H1 (cell line): ENCODE measurements around the gene ASIC1. TPM values are rescaled to one million over a fixed set of nuclear protein-coding genes. Genes with fewer than 3 reads are reported as not detected.

ENCODE experiments used
- CTCF ChIA-PET: fragments of 300-600 bp; sonication (Branson Sonifier 250); formaldehyde crosslinking; loops from one replicate; lab custom pipeline; 2021; ENCODE audit not compliant: partially characterized antibody; lab: Charles Lee
- POLR2A ChIA-PET: fragments of 300-600 bp; sonication (Branson Sonifier 250); formaldehyde crosslinking; loops from one replicate; lab custom pipeline; 2021; ENCODE audit warnings: inconsistent platforms; ENCODE audit not compliant: partially characterized antibody; lab: Charles Lee
- DNase-seq, 2 experiments: peaks; one replicate each; pipeline versions ENCODE4 v3.0.0 to v3.0.0-alpha.2; 2010 to 2022; ENCODE audit warnings: low spot score in 2 of 2, low read depth in 1 of 2, mixed read lengths in 1 of 2
- FAIRE-seq: peaks from 2 replicates; lab custom pipeline; 2011; peaks lifted over from hg19 to GRCh38; lab: Jason Lieb, UNC
- H2AFZ ChIP-seq: 2 replicates; pipeline ENCODE4 v1.8.1; 2012; ENCODE audit warnings: low read length, inconsistent platforms
- H2AK5ac ChIP-seq: 2 replicates; pipeline ENCODE4 v1.6.1; 2013; ENCODE audit warnings: low read depth, low read length
- H2BK120ac ChIP-seq: replicated peaks from 2 replicates; pipeline ENCODE3; 2013; ENCODE audit warnings: low read depth, low read length, inconsistent platforms
- H2BK12ac ChIP-seq: 2 replicates; pipeline ENCODE4 v1.6.1; 2013; ENCODE audit warnings: low read depth, low read length
- H2BK15ac ChIP-seq: 2 replicates; pipeline ENCODE4 v1.6.1; 2013; ENCODE audit warnings: low read length
- H2BK20ac ChIP-seq: 2 replicates; pipeline ENCODE4 v1.6.1; 2013; ENCODE audit warnings: low read length
- H2BK5ac ChIP-seq: 2 replicates; pipeline ENCODE4 v1.6.1; 2013; ENCODE audit warnings: low read depth, low read length
- H3K14ac ChIP-seq: 2 replicates; pipeline ENCODE4 v1.6.1; 2013; ENCODE audit warnings: inconsistent platforms; ENCODE audit not compliant: insufficient read length
- H3K18ac ChIP-seq: 2 replicates; pipeline ENCODE4 v1.6.1; 2013; ENCODE audit warnings: low read length; ENCODE audit errors: extremely low read depth
- H3K23ac ChIP-seq: 2 replicates; pipeline ENCODE4 v1.6.1; 2013; ENCODE audit warnings: inconsistent platforms; ENCODE audit not compliant: insufficient read length
- H3K23me2 ChIP-seq: 2 replicates; pipeline ENCODE4 v1.6.1; 2013; ENCODE audit warnings: low read depth, low read length
- H3K27ac ChIP-seq: 2 replicates; pipeline ENCODE4 v1.6.1; 2011; ENCODE audit warnings: low read depth, low read length, inconsistent platforms
- H3K27me3 ChIP-seq, 4 experiments: replicated peaks in 1 of 4; 1 replicate in 1 of 4; 2 replicates in 3 of 4; pipeline versions ENCODE4 v1.6.1 to v1.8.1; 2011 to 2013; ENCODE audit warnings: low read length in 3 of 4, mild to moderate bottlenecking in 3 of 4, inconsistent platforms in 2 of 4, mixed read lengths in 2 of 4, moderate library complexity in 1 of 4; ENCODE audit not compliant: control insufficient read depth in 3 of 4, insufficient read depth in 3 of 4; ENCODE audit errors: extremely low read depth in 1 of 4
- H3K36me3 ChIP-seq, 4 experiments: 2 replicates each; pipeline versions ENCODE4 v1.6.1 to v1.8.1; 2011 to 2013; ENCODE audit warnings: mild to moderate bottlenecking in 4 of 4, low read length in 3 of 4, moderate library complexity in 2 of 4, control low read depth in 1 of 4, inconsistent platforms in 1 of 4; ENCODE audit not compliant: insufficient read depth in 4 of 4, control insufficient read depth in 2 of 4
- H3K4ac ChIP-seq: replicated peaks from 2 replicates; pipeline ENCODE3; 2013; ENCODE audit warnings: low read length, low read depth, mixed read lengths, inconsistent platforms; ENCODE audit not compliant: insufficient read length
- H3K4me1 ChIP-seq, 4 experiments: replicated peaks in 1 of 4; 1 replicate in 1 of 4; 2 replicates in 3 of 4; pipeline versions ENCODE4 v1.6.1 to v1.8.1; 2011 to 2013; ENCODE audit warnings: low read length in 3 of 4, inconsistent platforms in 2 of 4, mixed read lengths in 1 of 4; ENCODE audit not compliant: insufficient read depth in 4 of 4, control insufficient read depth in 3 of 4
- H3K4me2 ChIP-seq, 2 experiments: 2 replicates each; pipeline versions ENCODE4 v1.6.1 to v1.8.1; 2011 to 2013; ENCODE audit warnings: low read depth in 2 of 2, low read length in 2 of 2, control low read depth in 1 of 2, inconsistent platforms in 1 of 2, mild to moderate bottlenecking in 1 of 2; ENCODE audit not compliant: insufficient read depth in 1 of 2
- H3K4me3 ChIP-seq, 4 experiments: fragments of 200-600, 300-600 bp in 1 of 4; sonication (generic), shearing (Covaris generic), sonication (Bioruptor Twin) in 1 of 4; 2 replicates each; pipeline versions ENCODE4 v1.5.1 to v1.8.1; 2011 to 2016; ENCODE audit warnings: low read length in 4 of 4, low read depth in 3 of 4, control low read depth in 2 of 4, inconsistent platforms in 2 of 4, mild to moderate bottlenecking in 2 of 4, mixed read lengths in 1 of 4, moderate library complexity in 1 of 4; ENCODE audit not compliant: insufficient read depth in 2 of 4; ENCODE audit errors: extremely low read depth in 1 of 4
- H3K56ac ChIP-seq: replicated peaks from 2 replicates; pipeline ENCODE3; 2013; ENCODE audit warnings: low read depth, mild to moderate bottlenecking, mixed read lengths, low read length, inconsistent platforms; ENCODE audit not compliant: insufficient read length
- H3K79me1 ChIP-seq: 2 replicates; pipeline ENCODE4 v1.6.1; 2013; ENCODE audit warnings: low read depth, low read length, control low read depth
- H3K79me2 ChIP-seq, 2 experiments: 2 replicates each; pipeline versions ENCODE4 v1.6.1 to v1.8.1; 2012 to 2013; ENCODE audit warnings: low read length in 2 of 2, mild to moderate bottlenecking in 2 of 2, inconsistent platforms in 1 of 2; ENCODE audit not compliant: insufficient read depth in 2 of 2, control insufficient read depth in 1 of 2
- H3K9ac ChIP-seq, 4 experiments: replicated peaks in 1 of 4; 1 replicate in 1 of 4; 2 replicates in 3 of 4; pipeline versions ENCODE4 v1.6.1 to v1.8.1; 2011 to 2013; ENCODE audit warnings: low read depth in 3 of 4, low read length in 3 of 4, control low read depth in 2 of 4, mild to moderate bottlenecking in 2 of 4, moderate library complexity in 2 of 4, inconsistent platforms in 1 of 4; ENCODE audit errors: extremely low read depth in 1 of 4
- H3K9me3 ChIP-seq, 2 experiments: 2 replicates each; pipeline versions ENCODE4 v1.6.1 to v1.8.1; 2012 to 2013; ENCODE audit warnings: mild to moderate bottlenecking in 2 of 2, moderate library complexity in 2 of 2, control low read depth in 1 of 2, inconsistent platforms in 1 of 2, low read depth in 1 of 2, low read length in 1 of 2, mixed read lengths in 1 of 2; ENCODE audit not compliant: insufficient read depth in 2 of 2
- H4K20me1 ChIP-seq, 2 experiments: replicated peaks in 1 of 2; 2 replicates each; pipeline versions ENCODE3 to v1.8.1; 2011 to 2013; ENCODE audit warnings: inconsistent platforms in 2 of 2, low read length in 2 of 2, mild to moderate bottlenecking in 1 of 2; ENCODE audit not compliant: insufficient read depth in 2 of 2, control insufficient read depth in 1 of 2
- H4K5ac ChIP-seq: 2 replicates; pipeline ENCODE4 v1.6.1; 2013; ENCODE audit warnings: low read length, low read depth, mixed read lengths, inconsistent platforms; ENCODE audit not compliant: insufficient read length
- H4K8ac ChIP-seq: 2 replicates; pipeline ENCODE4 v1.8.0; 2013; ENCODE audit warnings: mild to moderate bottlenecking, moderate library complexity, low read length, inconsistent platforms; ENCODE audit not compliant: insufficient read depth; ENCODE audit errors: extremely low read depth
- H4K91ac ChIP-seq: replicated peaks from 2 replicates; pipeline ENCODE3; 2013; ENCODE audit warnings: low read length, mixed read lengths, inconsistent platforms; ENCODE audit not compliant: insufficient read length
- EZH2 ChIP-seq: fragments of 200-600 bp; sonication (generic); IDR thresholded peaks from 2 replicates; pipeline ENCODE4 v1.7.1; 2012; ENCODE audit warnings: low read depth, mild to moderate bottlenecking, moderate library complexity, low read length, inconsistent platforms; ENCODE audit not compliant: severe bottlenecking
- TEAD4 ChIP-seq: IDR thresholded peaks from 2 replicates; pipeline ENCODE4 v1.6.1; 2012; ENCODE audit warnings: low read depth, low read length, inconsistent platforms, mixed read lengths
- WGBS, 2 experiments: shearing (Covaris generic) in 1 of 2; methylation state at CpG; one replicate each; pipeline versions ENCODE4 v1.1.6 to v1.1.7; 2013 to 2015; ENCODE audit warnings: low lambda C conversion rate in 2 of 2, mixed read lengths in 2 of 2, inconsistent platforms in 1 of 2, low coverage in 1 of 2, missing lambda C conversion rate in 1 of 2; ENCODE audit not compliant: insufficient replicate concordance in 2 of 2, insufficient coverage in 1 of 2, insufficient read length in 1 of 2; ENCODE audit errors: extremely low coverage in 1 of 2, missing lambda C conversion rate in 1 of 2; 5-methylcytosine and 5-hydroxymethylcytosine counted together
- polyA plus RNA-seq, 7 experiments: library from polyadenylated mRNA; depleted of rRNA in 3 of 7; stranded (reverse) in 5 of 7; unstranded in 2 of 7; fragments of >200 nt in 5 of 7; fragments of 200-250 nt in 2 of 7; gene quantifications; 1 replicate in 5 of 7; 2 replicates in 1 of 7; 4 replicates in 1 of 7; pipeline versions ENCODE4 v1.2.1 to v1.2.3, GENCODE V29; 2011 to 2013; ENCODE audit warnings: missing spikeins in 2 of 7, mixed read lengths in 2 of 7
- total RNA-seq: library from RNA; stranded (reverse); fragmentation: NEBNext Ultra II Directional; extraction: Animal tissue kit (Norgen Biotek cat#: 25700); gene quantifications from 2 replicates; pipeline ENCODE4 v1.2.1, GENCODE V29; 2021

ASIC1 gene
- total and polyA plus RNA-seq, 2 of the 8 experiments (the other 6 are each of a cell fraction or from before 2014, with no cell fraction given), result 2.4 to 4.4 TPM

DNA sequence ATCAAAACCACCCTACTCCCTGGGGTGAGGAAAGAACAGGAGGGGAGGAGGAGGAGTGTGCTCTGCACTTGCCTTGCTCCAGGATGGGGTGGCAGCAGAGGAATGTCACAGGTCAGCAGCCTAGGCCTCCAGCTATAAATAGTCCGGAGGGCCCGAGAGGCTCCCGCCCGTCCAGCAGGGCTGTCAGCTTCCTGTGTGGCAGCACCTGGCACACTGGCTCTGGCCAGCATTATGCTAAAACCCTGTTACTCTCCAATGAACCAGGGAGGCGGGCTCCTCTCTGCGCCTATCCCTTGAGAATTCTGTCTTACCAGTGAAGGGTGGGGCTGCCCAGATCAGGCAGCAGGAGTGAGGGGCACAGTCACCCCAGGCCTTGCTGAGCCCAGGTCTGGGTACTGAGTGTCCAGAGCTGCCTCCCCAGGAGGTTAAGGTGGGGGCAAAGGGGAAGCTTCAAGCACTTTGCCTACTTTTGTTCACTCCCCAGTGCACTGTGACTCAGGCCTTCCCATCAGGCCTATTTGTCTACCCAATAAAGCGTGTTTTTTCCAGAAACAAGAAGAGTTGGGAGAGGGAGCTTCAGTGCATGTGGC lies 53.5 kb downstream of the ASIC1 start:
- Histone ChIP-seq H3K4ac (no peak overlapping the region), H4K5ac (no peak overlapping the region), H3K14ac (no peak overlapping the region), H3K27me3 (no peaks in the 10 kb centered on the region), H3K79me1 (no peaks in the 10 kb centered on the region), H3K23me2 (peaks cover 8% of the 10 kb centered on the region), H2BK5ac (0 out of 2 replicates have a peak overlapping the region, but pooled peaks have one; percentile 66), H3K23ac (no peak overlapping the region), H3K4me1 (peaks cover 10 to 15% (median 12%) of the 10 kb centered on the region in 4 experiments), H3K18ac (peak overlapping the region; percentile 68), H3K9ac (no peak overlapping the region; a peak in 1 of 7 replicates), H4K8ac (no peak overlapping the region), H2AK5ac (no peak overlapping the region), H3K79me2 (peaks cover 0 to 13% of the 10 kb centered on the region in 2 experiments; a peak in 2 of 4 replicates), H3K4me3 (peak overlapping the region; percentile 19 to 55 (median 20); a peak in 5 of 8 replicates), H2AFZ (peak overlapping the region; percentile 47), H4K20me1 (peaks cover 0 to 2% of the 10 kb centered on the region in 2 experiments), H3K4me2 (peak overlapping the region; percentile 68 to 71), H2BK20ac (peak overlapping the region; percentile 11; the same call in 1 of the 2 replicates), H3K27ac (no peak overlapping the region), H4K91ac (peak overlapping the region; percentile 30), H3K9me3 (no peaks in the 10 kb centered on the region), H2BK120ac (no peak overlapping the region), H3K56ac (no peak overlapping the region), H2BK15ac (peak overlapping the region; percentile 72; the same call in 1 of the 2 replicates), H3K36me3 (no peaks in the 10 kb centered on the region), H2BK12ac (peak overlapping the region; percentile 88; the same call in 1 of the 2 replicates)
- no peak for TF ChIP-seq EZH2
- 0 out of 2 replicates have a peak, but pooled peaks have one; percentile 26 for TF ChIP-seq TEAD4
- 83% methylated on average over 7 of the region's 7 CpGs; no CpG with 5 or more reads in 1 of the 2 experiments for WGBS, 2 experiments
- CTCF ChIA-PET, result interaction anchor here (0.5 to 32.9 kb wide), 34 partner anchors 8 to 653 kb away, joined by 3 to 625 read pairs (median 4); partner anchors contain the start of genes ATF1, CERS5, GPD1 and LIMA1
- FAIRE-seq (no peak), DNase-seq (peak in 1 of 2 experiments; percentile 65)
- POLR2A ChIA-PET, result interaction anchor here (0.8 to 27.1 kb wide), 8 partner anchors 15 to 144 kb away, joined by 3 to 457 read pairs (median 6); partner anchors contain the start of genes CERS5, GPD1 and SMARCD1
